HG02870 (cell line): ENCODE measurements around the gene ADORA2A.

Source experiments
- ATAC-seq: cut with Tn5 transposase; IDR thresholded peaks from one replicate; pipeline ENCODE4 v1.9.1; 2021; ENCODE audit warnings: mild to moderate bottlenecking, moderate library complexity; ENCODE audit not compliant: unreplicated experiment

Gene ADORA2A

DNA sequence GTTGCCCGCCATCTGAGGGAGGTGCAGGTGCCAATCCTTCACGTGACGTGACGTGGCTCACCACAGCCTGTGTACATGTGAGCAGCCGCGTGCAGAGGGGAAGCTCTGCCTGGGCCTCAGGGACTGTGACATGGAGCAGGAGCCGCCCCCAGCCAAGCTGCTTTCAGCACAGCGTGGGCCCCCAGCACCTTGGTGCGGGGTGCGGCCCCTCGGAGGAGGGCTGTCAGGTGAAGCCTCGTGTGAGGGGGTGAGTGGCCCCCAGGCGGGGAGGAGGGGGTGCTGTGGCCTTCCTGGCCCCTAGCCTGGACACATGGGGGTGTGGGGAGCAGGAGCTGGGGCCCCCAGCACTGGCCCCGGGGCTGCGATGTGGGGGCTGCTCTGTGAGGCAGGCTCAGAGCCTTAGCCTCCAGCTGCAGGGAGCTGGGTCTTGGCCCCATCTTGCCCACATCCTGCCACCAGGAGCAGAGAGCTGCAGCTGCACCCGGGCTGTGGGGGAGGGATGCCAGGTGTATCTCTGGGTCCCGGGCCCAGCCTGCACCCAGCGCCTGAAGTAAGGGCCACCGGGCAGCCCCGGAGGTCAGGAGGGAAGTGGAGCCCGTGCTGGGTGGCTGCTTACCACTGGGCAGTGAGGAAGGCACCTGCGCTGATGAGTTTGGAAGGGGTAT, at the start of gene ADORA2A:
TSS of gene ADORA2A (plus strand) at position 100 of the 665 bp plus-strand sequence. CDS start 5,806 bp downstream, outside the sequence.
- ATAC-seq = peak; percentile 36

DNA sequence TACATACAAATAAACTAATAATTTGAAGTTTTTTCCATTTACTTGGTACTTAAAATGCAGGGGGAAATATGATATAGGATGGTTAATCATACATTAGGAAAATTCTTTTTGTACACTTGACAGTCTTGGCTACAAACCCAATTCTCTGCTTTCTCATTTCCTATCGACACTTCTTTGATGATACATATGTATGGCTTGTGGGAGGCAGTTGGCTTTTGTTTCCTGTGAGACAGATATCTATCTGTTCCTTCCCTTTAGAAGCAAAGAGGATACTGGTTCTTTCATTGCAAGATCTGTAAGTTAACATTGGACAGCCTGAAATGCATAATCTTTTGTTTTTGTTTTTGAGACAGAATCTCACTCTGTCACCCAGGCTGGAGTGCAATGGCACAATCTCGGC, 47.9 kb upstream of the ADORA2A start:
- no peak for ATAC-seq

DNA sequence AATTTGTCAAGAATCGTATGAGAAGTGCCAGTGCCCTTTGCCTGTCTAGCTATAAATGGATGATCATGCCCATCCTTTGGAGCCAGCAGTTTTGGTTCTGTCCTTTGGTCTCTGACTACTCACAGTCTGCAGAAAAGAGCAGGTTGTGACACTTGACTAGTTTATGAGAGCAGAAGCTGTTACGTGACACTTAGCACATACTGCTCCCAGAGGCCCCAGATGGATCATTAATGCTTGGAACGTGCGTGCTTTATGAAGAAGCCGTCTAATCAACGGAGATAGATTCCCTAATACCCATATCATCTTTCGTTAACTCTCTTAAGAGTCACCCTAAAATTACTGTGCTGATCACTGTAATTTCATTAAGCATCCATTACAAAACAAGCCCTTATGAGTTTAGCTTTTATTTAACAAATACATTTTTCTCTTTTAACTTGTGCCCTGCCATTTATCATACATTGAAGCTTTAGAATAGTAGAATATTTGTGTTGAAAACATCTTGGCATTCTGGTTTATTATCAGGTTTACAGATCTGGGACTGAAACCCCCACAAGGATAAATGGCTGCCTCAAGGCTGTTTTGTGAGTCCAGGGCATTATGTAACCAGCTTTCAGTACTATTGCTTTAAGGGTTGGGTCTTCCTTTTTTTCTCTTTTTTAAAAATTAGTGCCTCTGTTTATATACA, 47.0 kb upstream of the ADORA2A start:
- no peak for ATAC-seq

DNA sequence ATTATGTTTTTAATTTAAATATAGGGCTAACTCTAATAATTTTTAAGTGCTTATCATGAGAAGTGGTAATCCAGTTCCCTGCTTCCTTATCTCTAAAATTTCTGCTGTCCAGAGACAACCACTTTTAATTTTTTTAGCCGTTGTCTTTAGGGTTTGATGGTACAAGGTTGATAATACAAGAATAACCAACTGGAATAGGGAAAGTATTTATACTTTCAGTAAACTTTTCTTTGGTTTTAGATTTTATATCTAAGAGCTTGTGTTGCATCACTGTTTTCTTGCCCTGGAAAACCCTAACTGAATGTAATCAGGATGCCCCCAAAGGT, 46.5 kb upstream of the ADORA2A start:
- ATAC-seq = no peak

DNA sequence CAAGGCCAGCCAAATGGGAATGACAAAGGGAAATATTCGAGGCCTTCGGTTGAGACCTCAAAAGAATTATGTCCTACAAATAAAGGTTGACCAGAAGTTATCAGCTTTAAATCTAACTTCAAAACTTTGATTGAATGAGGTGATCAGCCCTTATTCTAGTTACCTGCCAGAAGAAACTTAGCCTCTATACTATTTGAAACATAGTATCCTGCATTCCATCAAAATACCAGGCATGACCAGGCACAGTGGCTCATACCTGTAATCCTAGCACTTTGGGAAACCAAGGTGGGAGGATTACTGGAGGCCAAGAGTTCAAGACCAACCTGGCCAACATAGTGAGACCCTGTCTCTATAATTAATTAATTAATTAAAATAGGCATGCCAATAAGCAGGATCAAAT, 44.3 kb upstream of the ADORA2A start:
- ATAC-seq = no peak

DNA sequence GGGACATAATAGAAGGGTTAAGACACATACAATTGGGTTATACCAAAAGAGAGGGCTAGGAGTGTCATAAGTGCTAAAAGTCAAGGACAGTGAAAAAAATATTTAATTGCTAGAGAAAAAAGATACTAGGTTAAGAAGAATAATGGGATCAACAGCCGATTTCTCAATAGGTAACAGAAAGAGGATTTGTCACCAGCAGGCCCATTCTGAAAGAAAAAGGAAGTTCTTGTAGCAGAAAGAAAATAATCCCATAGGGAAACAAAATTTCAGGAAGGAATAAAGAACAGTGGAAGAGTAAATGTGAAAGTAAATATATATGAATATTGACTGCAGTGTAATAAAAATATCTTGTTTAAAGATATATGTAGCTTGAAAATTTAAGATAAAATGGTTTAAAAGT, 43.3 kb upstream of the ADORA2A start:
- no peak for ATAC-seq

DNA sequence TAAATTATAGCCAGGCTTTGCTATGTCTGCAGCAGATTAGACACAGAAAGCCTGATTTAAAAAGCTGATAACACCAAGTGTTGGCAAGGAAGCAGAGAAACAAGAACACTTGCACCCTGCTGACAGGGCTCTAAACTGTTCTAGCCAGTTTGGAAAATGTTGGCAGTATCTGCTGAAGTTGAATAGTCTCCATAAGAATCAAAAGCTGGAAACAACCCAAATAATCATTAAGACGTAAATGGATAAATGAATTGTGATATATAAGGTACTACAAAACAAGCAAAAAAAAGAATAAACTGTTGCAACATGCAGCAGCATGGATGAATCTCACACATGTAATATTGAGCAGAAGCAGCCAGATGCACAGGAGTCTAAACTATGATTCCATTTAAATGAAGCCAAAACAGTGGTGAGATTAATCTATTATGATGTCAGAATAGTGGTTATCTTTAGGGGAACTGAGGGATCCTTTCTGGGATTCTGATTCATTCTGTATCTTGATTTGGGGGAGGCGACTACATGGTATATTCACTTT, 40.4 kb upstream of the ADORA2A start:
- ATAC-seq = no peak

DNA sequence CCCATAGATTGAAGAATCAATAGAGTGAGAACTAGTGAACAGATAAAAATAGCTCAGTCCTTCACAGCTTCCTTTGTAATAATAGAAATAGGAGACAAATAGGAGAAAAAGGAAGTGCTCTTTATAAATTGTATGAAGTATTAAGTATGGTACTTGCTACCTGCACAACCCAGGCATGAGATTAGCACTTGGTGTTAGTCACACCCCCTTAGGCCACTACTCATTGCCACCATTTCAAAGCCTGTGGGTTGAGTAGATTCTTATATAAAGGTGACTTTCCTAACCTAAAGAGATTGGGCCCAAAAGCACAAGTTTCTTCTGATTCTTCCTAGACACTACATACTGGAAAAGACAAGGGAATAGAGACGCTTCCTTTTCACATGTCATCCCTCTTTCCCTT, 37.7 kb upstream of the ADORA2A start:
- no peak for ATAC-seq

DNA sequence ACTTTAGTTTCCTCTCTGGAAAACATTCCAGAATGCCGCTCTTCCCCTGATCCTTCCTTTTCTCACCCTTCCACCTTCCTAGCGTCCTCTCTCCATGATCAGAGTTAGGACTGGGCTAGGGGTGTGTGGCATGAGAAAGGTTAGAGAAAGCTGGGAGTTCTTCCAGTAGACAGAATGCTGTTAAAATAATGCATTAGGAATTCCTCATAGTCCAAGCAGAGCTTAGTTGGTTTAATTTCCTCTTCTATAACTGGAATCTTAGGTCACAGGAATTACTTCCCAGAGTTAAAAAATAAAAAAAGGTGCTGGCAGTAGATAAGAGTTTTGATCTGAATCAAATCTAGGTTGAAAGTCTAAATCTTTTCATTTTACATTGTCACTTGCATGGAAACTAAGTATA, 37.2 kb upstream of the ADORA2A start:
- no peak for ATAC-seq

DNA sequence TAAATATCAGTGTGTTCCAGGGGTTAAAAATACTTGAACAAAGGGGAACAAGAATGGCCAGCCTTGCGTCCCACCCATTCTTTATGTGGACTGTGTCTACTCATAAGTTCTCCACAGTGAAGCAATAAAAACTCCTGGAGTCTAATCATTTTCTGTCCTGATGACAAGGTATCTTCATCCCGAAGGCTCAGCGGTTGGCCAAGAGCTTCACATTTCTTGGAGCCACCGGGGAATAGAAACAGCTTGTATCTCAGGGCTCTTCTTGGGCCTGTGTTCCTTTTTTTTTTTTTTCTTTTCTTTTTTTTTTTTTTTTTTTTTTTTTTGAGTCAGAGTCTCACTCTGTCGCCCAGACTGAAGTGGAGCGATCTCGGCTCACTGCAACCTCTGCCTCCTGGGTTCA, 36.8 kb upstream of the ADORA2A start:
- no peak for ATAC-seq

DNA sequence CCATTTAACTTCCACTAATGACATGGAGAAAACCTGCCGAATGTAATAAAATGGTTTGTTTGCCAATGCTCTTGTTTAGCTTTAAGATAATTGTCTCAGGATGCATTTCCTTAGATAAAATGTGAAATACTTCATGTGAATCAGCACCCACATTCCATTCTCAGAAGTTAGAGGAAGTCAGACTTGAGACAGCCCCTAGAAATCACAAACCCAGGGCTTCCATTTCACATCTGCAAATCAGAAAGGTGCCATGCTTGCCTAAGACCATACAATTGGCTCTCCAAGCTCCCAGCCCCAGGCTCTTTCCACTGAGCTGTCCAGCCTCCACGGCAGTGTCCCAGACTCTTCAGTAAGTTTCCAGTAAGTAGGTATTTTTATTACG, 35.6 kb upstream of the ADORA2A start:
- ATAC-seq = no peak

DNA sequence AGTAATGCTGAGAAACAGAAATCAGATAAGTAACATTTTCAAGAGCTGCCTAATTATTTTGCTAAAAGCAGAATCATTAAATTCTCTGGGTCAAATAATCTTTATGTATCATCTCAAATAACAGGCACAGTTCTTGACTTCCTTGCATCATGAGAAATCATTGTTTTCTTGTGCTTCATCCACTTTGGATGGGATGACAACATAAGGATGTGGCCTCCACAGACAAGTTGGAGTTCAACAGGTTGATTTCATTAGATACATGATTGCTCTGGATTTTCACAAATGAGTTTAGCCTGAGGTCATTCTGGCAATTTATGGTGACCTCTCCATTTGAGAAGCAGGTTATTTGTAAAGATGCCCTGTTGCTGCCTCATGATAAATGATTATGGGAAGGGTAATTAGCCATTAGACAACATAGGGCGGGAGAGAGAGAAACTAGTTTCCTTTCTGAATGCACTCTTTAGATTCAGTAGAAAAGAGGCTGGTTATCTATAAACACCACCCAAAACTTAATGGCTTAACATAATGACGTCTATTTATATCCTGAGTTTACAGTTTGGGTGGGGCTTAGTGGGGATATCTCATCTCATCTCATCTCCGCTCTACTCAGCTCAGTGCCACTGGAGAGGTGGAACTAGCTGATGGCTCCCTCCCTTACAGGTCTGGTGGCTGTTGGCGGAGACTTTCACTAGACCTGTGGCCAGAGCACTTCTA, 35.0 kb upstream of the ADORA2A start:
- ATAC-seq = no peak

DNA sequence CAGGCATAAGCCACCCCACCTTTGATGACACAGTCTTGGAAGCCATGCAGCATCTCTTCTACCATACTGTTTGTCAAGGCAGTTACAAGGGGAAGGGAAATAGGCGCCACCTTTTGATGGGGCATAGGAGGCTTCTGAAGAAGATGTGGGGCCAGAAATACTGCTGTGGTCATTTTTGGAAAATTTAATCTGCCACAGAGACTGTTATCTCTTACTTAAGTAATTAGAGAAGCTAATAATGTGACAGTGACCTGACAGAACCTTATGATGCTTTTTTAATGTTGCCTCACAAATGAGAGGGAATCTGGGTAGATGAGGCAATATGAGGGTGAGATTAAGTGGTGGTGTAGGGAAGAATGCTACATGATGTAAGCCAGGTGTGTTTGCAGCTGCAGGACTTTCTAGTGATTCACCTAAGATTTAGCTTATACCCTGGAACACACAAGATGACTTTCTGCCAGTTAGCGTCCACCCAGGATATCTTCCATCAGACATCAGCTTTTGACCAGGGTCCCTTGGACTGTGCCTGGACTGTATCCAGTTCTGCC, 34.3 kb upstream of the ADORA2A start:
- no peak for ATAC-seq

DNA sequence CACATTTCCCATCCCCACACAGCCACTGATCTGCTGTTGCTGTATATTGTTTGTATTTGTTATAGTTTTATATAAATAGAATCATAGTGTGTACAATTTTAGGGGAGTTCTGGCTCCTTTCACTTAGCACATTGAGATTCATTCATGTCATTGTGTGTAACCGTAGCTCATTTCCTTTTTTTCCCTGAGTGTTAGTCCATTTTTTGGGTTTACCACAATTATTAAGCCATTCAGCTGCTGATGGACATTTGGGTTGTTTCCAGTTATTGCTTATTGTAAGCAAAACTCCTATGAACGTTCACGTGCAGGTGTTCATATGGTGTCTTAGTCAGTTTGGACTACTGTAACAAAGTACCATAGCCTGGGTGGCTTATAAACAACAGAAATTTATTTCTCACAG, 33.6 kb upstream of the ADORA2A start:
- ATAC-seq = no peak

DNA sequence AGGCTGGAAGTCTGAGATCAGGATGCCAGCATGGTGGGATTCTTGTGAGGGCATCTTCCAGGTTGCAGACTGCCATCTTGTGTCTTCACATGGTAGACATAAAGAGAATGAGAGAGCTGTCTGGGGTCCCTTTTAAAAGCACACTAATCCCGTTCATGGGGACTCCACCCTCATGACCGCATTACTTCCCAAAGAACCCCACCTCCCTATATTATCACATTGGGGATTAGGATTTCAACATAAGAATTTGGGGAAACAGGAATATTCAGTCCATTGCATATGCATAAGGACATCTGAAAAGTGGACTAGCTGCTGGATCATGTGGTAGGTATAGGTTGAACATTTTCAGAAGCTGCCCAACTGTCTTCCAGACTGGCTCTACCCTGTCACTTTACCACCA, 33.1 kb upstream of the ADORA2A start:
- ATAC-seq = no peak

DNA sequence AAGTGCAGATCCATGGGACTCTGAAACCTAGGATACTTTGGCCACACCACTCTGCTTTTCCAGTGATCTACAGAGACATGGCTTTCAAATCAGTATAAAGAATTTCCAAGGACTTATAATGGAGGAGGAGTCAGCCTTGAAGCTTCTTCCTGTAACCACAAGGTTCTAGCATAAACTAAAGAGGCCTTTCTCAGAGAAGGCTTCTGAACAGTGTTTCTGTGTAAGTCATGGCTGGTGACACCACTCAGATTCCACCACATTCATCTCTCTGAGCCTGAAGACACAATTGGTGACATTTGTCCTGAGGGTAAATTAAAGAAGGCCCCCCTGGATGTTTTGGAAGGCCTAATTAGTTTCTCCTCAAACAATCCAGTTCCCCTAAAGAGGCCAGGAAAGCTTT, 29.0 kb upstream of the ADORA2A start:
- ATAC-seq = no peak

DNA sequence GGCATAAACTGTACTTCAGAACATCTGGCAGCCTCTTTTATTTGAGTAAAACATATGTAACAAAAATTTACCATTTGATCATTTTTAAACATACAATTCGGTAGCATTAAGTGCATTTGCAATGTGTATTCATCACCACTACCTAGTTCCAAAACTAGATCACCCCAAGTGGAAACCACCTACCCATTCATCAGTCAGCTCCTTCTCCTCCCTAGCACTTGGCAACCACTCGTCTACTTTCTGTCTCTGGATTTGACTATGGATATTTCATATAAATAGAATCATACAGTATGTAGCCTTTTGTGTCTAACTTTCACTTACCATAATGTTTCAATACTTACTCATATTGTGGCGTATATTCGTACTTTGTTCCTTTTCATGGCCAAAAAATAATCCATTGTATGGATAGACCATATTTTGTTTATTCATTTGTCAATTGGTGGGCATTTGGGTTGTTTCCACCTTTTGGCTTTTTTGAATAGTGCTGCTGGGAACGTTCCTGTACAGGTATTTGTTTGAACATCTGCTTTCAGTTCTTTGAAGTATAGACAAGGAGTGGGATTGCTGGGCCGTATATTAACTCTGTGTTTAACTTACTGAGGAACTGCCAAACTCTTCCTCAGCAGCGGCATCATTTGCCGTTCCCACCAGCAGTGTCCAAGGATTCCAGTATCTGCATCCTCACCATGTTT, 27.2 kb upstream of the ADORA2A start:
- no peak for ATAC-seq

DNA sequence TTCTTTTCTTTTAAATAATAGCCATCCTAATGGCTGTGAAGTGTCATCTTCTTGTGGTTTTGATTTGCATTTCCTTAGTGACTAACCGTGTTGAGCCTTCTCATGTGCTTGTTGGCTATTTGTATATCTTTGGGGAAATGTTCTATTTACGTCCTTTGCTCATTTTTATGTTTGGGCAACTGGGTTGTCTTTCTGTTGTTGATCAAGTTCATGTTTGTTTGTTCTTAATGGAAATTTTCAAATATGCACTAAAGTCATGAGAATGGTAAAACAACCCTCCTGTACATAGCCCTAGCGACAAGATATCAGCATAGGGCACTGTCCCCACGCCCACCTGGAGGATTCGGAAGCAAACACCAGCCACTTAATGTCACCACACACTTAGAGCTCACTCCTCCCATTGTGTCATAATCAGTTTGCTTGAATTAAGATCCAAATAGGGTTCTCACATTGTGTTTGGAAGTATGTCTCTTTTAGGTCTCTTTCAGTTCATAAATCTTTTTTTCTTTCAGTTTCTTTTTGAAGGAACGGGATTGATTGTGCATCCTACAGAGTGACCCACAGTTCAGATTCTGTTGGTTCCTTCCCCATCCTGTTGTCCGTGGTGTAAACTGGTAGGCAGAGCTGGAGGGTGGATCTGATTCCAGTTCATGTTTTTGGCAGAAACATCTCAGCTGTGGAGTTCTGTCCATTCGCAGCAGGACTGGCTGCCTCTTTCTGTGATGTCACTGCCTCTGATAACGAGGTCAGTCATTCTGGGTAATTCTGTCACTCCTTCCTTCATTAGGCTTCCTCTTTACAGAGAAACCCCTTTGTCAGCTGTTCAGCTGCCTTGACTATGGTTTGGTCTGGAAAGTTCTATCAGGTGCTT, 26.4 kb upstream of the ADORA2A start:
- no peak for ATAC-seq

DNA sequence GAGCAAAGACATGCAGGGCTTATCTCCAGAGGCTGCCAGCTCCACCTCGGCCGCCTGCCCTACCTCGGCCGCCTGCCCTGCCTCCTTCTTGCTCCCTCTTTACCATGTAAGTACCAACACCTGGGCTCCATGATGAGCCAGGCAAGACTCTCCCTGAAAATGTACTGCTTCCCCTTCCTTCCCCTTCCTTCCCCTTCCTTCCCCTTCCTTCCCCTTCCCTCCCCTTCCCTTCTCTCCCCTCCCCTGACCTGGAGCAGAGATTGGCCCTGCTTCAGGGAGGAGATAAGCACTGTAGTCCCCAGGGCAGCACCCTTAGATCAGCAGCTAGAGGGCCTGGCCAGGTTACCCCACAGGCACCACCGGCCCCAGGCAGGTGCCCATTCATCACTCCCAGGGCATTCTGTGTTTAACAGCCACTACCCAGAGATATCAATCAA, 25.4 kb upstream of the ADORA2A start:
- no peak for ATAC-seq
